Gastroesophageal sphincter (tissue), 3 donors: Measurements from ENCODE around the gene GADL1.

Experiments
- POLR2A ChIP-seq, 2 donors: fragments of 450-650 bp; IDR thresholded peaks; one replicate each; pipeline ENCODE4 v1.6.1; 2017; ENCODE audit warnings: antibody characterized with exemption in 2 of 2, mild to moderate bottlenecking in 2 of 2, moderate library complexity in 1 of 2
- TF ChIP-seq, protein P1 (sequence below), 4 experiments: fragments of 200-600 bp in 2 of 4; fragments of 450-650 bp in 2 of 4; sonication (generic) in 1 of 4; IDR thresholded peaks; one replicate each; pipeline ENCODE4 v1.5.1; 2017 to 2019; ENCODE audit warnings: antibody characterized with exemption in 4 of 4, mild to moderate bottlenecking in 2 of 4, moderate library complexity in 2 of 4

DNA sequence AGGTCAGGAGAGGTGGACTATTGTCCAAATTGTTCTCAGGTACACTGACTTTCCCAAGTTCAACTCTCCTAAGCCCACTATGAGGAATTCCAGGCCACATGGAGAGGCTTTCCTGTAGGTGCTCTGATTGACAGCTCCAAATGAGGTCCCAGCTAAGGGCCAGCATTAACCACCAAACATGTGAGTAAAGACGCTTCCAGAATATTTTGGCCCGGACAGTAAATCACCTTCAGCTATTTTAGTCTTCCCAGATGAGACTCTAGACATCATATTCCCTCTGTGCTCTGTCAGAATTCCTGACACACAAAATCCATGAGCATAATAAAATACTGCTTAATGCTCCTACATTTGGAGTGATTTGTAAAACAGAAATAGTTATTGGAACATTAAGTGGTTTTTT, 152.6 kb downstream of the GADL1 start:
- TF ChIP-seq, protein P1, sequence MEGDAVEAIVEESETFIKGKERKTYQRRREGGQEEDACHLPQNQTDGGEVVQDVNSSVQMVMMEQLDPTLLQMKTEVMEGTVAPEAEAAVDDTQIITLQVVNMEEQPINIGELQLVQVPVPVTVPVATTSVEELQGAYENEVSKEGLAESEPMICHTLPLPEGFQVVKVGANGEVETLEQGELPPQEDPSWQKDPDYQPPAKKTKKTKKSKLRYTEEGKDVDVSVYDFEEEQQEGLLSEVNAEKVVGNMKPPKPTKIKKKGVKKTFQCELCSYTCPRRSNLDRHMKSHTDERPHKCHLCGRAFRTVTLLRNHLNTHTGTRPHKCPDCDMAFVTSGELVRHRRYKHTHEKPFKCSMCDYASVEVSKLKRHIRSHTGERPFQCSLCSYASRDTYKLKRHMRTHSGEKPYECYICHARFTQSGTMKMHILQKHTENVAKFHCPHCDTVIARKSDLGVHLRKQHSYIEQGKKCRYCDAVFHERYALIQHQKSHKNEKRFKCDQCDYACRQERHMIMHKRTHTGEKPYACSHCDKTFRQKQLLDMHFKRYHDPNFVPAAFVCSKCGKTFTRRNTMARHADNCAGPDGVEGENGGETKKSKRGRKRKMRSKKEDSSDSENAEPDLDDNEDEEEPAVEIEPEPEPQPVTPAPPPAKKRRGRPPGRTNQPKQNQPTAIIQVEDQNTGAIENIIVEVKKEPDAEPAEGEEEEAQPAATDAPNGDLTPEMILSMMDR (IDR thresholded peaks at IDR 0.05), result no peak
- no peak for TF ChIP-seq POLR2A (IDR thresholded peaks at IDR 0.05)
